ENCODE measurements around the gene C17orf107.

GRCh38 chr17:4884489-4884888, 14.8 kb upstream of the C17orf107 start:
- TF ChIP-seq NCOA1 (CRISPR knock-in tag; IDR thresholded peaks at IDR 0.05) (no peak), ZUFSP (CRISPR knock-in tag; IDR thresholded peaks at IDR 0.05; ENCODE audit: borderline replicate concordance) (no peak), ZBTB49 (CRISPR knock-in tag; IDR thresholded peaks at IDR 0.05; ENCODE audit: borderline replicate concordance) (no peak), TGIF2 (CRISPR knock-in tag; IDR thresholded peaks at IDR 0.05) (no peak), CCDC6 (CRISPR knock-in tag; IDR thresholded peaks at IDR 0.05) (no peak), CTCF (CRISPR knock-in tag; IDR thresholded peaks at IDR 0.05) (no peak), ISX (CRISPR knock-in tag; conservative IDR thresholded peaks at IDR 0.05) (no peak), EZH2 (conservative IDR thresholded peaks at IDR 0.05; ENCODE audit: low read depth, low read length) (no peak)

All from HepG2 (cell line).